GM21717 (cell line): ENCODE results near the gene IL1RAPL1.

Experiments
- ATAC-seq: cut with Tn5 transposase; IDR thresholded peaks from one replicate; pipeline ENCODE4 v1.9.1; 2021; ENCODE audit warnings: mild to moderate bottlenecking, moderate library complexity; ENCODE audit not compliant: unreplicated experiment

IL1RAPL1 gene

GRCh38 chrX:28625223-28625622 is 38.0 kb downstream of the IL1RAPL1 start:
- no peak for ATAC-seq

- ATAC-seq = no peak
Observed at GRCh38 chrX:28626515-28626914, 39.3 kb downstream of the IL1RAPL1 start.

- ATAC-seq = no peak
Observed at GRCh38 chrX:28628120-28628519, 40.9 kb downstream of the IL1RAPL1 start.

- no peak for ATAC-seq
Observed at GRCh38 chrX:28638775-28639174, 51.5 kb downstream of the IL1RAPL1 start.

- ATAC-seq = no peak
Observed at GRCh38 chrX:28639451-28639850, 52.2 kb downstream of the IL1RAPL1 start.

GRCh38 chrX:28649541-28649940 is 62.3 kb downstream of the IL1RAPL1 start:
- ATAC-seq = no peak

- no peak for ATAC-seq
Observed at GRCh38 chrX:28651186-28651585, 63.9 kb downstream of the IL1RAPL1 start.

- ATAC-seq = no peak
Observed at GRCh38 chrX:28659269-28659668, 72.0 kb downstream of the IL1RAPL1 start.

- no peak for ATAC-seq
Observed at GRCh38 chrX:28665778-28666177, 78.5 kb downstream of the IL1RAPL1 start.

GRCh38 chrX:28668303-28668702 is 81.1 kb downstream of the IL1RAPL1 start:
- no peak for ATAC-seq

- no peak for ATAC-seq
Observed at GRCh38 chrX:28668957-28669356, 81.7 kb downstream of the IL1RAPL1 start.

- ATAC-seq = no peak
Observed at GRCh38 chrX:28670074-28670473, 82.8 kb downstream of the IL1RAPL1 start.

- ATAC-seq = no peak
Observed at GRCh38 chrX:28675173-28675572, 87.9 kb downstream of the IL1RAPL1 start.

- ATAC-seq = no peak
Observed at GRCh38 chrX:28693101-28693500, 105.9 kb downstream of the IL1RAPL1 start.

- no peak for ATAC-seq
Observed at GRCh38 chrX:28697732-28698131, 110.5 kb downstream of the IL1RAPL1 start.

GRCh38 chrX:28701222-28701621 is 114.0 kb downstream of the IL1RAPL1 start:
- ATAC-seq = no peak

- ATAC-seq = no peak
Observed at GRCh38 chrX:28706964-28707363, 119.7 kb downstream of the IL1RAPL1 start.

GRCh38 chrX:28709421-28709820 is 122.2 kb downstream of the IL1RAPL1 start:
- no peak for ATAC-seq

GRCh38 chrX:28717864-28718263 is 130.6 kb downstream of the IL1RAPL1 start:
- no peak for ATAC-seq

- no peak for ATAC-seq
Observed at GRCh38 chrX:28718450-28718849, 131.2 kb downstream of the IL1RAPL1 start.

GRCh38 chrX:28719620-28720019 is 132.4 kb downstream of the IL1RAPL1 start:
- no peak for ATAC-seq

- no peak for ATAC-seq
Observed at GRCh38 chrX:28752330-28752729, 165.1 kb downstream of the IL1RAPL1 start.

GRCh38 chrX:28756175-28756574 is 168.9 kb downstream of the IL1RAPL1 start:
- no peak for ATAC-seq

- no peak for ATAC-seq
Observed at GRCh38 chrX:28756647-28757046, 169.4 kb downstream of the IL1RAPL1 start.
